Measurements from ENCODE around the gene SLC8A3.
"Not testable (repeated sequence)": the region's sequence is repeated elsewhere in the genome, so short reads cannot be mapped to it uniquely, and the experiment has no call there.

SLC8A3 gene

GRCh38 chr14:70188659-70189455 lies at the start of gene SLC8A3:
TSS of gene SLC8A3 (minus strand) at chr14:70188951. CDS start at chr14:70168422, 20,529 bp downstream.
- DNase-seq (ENCODE audit: low read depth in 2 of 2): no peak

DNA sequence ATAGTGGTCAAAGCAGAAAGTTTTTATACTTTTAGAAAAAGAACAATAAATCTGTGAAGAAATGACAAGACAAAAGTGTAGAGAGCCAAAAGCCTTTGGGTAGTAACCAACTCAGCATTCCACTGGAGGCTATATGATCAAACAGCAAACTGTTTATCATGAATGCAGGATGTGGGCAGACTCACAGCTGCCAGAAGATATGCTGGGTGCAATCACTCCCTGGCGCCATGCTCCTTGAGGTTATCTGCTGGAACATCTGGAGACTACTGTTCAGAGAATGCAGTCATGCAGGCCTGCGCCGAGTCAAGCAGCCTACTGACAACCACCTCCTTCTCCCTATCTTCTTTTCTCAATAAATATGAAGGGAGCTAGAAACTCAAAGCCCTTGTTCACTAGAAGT lies 49.0 kb upstream of the SLC8A3 start:
- DNase-seq (ENCODE audit: low read depth in 2 of 2): no peak

DNA sequence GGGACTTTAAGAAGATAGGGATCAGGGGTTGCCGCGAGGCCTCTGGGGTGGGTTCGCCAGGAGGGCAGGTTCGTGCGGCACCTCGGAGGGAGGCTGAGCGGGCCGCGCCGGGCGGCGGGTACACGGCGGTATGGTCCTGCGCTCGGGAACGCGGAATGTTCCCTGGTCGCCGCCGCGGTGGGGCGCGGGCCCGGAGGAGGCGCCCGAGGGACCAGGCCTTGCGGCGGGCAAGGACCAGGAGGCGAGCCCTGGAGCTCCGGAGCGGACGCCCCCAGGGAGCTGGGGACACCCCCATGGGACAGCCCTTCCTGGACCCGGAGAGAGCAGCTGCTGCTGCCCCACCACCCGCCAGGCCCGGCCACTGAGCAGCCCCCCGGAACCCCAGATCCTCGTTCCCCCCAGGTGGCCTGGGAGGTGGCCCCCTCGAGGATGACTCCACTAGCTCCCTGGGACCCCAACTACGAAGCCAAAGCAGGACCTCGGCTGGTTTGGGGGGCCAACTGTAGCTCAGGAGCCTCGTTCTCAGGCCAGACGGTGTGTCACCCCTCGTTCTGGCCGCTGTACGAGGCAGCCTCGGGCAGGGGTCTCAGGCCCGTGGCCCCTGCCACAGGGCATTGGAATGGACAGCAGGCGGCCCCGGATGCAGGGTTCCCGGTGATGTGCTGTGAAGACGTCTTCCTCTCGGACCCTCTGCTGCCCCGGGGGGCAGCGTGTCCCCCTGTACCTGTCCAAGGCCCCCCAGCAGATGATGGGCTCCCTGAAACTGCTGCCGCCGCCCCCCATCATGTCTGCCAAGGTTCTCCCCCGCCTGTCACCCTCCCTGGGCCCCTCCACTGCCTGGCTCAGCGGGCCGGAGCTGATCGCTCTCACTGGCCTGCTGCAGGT lies 45.6 kb upstream of the SLC8A3 start:
- DNase-seq (ENCODE audit: low read depth in 2 of 2): no peak

DNA sequence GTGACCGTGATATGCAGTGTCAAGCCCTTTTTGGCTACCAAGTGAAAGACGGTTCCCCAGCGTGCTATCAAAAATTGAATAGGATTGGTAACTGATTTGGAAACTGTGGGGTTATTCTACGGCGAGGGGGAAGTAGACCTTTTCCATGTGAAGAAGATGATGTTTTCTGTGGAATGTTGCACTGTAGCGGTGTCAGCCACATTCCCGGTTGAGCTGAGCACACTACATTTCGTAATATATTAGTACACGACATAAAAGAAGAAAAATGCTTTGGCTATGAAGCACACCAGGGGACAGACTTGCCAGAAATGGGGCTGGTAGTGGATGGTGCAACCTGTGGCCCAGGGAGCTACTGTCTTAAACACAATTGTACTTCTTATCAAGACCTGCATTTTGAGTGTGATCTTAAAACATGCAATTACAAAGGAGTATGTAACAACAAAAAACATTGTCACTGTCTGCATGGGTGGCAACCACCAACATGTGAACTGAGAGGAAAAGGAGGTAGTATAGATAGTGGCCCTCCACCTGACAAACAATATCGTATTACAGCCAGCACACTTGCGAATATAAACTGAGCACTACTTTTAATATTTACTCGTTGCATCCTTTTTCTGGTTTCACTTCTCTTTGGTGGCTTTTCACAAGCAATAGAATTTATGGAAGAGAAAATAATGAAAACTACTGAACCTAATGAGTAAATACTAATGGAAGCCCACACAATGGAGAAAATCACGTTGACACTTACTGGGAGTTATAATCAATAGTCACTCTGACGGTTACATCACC lies 43.2 kb upstream of the SLC8A3 start:
- not testable (repeated sequence) for DNase-seq (ENCODE audit: low read depth in 2 of 2)

DNA sequence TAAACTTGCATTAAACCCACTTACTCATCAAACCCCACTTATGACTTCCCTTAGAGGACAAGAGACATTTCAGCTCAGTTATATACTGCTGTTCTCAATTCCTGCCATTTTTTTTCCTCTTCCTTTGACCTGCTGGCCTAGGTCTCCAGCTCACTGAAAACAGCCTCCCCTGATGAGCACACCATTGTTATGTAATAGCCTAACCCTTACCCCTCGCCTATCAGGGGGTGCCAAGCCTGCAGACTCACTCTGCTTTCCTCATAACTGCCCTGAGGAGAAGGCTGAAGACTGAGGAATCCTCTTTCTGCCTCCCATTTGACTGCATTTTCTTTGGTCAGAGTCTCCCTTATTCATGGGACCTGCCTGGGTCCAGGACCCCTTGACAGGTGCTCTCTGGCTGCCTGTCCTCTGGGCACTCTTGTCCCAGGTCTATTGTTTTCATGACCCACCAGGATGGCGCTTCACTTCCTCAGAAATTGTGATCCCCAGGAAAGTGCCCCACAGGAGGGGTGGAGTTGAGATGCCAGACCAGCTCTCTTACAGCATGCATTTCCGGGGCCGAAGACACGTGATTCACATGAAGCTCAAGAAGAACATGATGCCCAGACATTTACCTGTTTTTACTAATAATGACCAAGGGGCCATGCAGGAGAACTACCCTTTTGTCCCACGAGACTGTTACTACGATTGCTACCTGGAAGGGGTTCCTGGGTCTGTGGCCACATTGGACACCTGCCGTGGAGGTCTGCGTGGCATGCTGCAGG lies 41.3 kb upstream of the SLC8A3 start:
- not testable (repeated sequence) for DNase-seq (ENCODE audit: low read depth in 2 of 2)

DNA sequence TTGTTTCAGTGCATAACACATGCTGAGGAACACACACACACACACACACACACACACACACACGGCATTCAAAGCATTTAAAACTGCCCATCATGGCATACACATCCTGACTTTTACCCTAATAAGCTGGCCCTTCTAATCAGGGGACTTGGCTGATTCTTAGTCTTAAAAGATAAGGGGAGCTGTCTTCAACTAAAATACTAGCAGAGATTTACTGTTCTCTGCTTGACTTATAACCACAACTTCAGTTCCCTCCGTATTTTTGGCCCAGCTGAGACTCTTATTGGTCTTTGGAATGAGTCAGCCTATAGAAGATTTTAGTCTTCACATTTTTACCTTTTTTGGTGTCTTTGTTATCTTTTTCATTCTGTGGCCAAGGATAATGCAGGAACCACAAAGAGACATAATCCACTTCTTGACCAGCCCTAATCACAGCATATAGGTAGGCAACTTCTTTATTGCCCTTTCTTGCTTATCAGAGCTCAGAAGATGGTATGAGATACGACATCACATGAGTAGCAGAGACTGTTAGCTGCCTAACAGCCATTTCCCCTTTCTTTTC lies 25.1 kb upstream of the SLC8A3 start:
- DNase-seq (ENCODE audit: low read depth in 2 of 2): no peak

DNA sequence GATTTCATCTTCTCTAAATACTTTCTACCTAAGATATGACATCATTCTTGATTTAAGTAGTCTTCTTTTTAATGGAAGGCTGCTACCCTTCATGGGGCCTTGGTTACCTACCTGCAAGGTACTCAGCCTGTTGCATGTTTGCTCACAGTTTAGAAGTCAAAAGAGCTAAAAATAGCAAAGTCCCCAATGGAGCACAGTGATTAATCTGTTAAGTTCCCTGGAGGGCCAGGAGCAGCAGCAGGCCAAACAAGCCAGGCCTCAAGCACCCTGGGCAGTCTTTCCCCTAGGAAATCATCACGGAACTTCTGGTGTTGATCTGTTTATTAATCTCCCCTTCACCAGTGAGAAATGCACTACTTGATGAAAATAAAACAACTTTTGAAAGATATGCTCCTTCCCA lies 24.0 kb upstream of the SLC8A3 start:
- DNase-seq (ENCODE audit: low read depth in 2 of 2): no peak

GRCh38 chr14:70208380-70208779 lies 19.6 kb upstream of the SLC8A3 start:
- DNase-seq (ENCODE audit: low read depth in 2 of 2): no peak

- DNase-seq (ENCODE audit: low read depth in 2 of 2): no peak
Observed at GRCh38 chr14:70203686-70204085, 14.9 kb upstream of the SLC8A3 start.

GRCh38 chr14:70201994-70202393 lies 13.2 kb upstream of the SLC8A3 start:
- no peak for DNase-seq (ENCODE audit: low read depth in 2 of 2)

- no peak for DNase-seq (ENCODE audit: low read depth in 2 of 2)
Observed at GRCh38 chr14:70193396-70193795, 4.6 kb upstream of the SLC8A3 start.

GRCh38 chr14:70192915-70193314 lies 4.2 kb upstream of the SLC8A3 start:
- DNase-seq (ENCODE audit: low read depth in 2 of 2): no peak

DNA sequence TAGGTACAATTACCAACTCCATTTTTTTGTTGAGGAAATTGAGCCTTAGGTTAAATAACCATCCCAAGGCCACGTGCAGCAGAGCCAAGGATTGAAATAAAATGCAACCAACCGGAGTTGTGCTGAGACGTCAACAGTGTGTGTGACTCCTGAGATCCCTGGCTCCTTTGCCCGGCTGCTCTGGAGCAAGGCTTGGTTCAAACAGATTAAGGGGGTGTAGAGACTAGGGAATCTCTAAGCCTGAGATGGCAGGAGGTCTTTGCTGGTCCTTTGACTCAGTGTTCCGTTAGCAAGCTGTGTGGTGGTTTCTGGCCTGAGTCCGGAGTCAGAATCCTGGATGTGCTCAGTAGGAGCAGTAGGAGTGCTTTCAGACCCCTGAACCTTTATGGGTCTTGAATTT lies 1.4 kb upstream of the SLC8A3 start:
- DNase-seq (ENCODE audit: low read depth in 2 of 2): no peak

DNA sequence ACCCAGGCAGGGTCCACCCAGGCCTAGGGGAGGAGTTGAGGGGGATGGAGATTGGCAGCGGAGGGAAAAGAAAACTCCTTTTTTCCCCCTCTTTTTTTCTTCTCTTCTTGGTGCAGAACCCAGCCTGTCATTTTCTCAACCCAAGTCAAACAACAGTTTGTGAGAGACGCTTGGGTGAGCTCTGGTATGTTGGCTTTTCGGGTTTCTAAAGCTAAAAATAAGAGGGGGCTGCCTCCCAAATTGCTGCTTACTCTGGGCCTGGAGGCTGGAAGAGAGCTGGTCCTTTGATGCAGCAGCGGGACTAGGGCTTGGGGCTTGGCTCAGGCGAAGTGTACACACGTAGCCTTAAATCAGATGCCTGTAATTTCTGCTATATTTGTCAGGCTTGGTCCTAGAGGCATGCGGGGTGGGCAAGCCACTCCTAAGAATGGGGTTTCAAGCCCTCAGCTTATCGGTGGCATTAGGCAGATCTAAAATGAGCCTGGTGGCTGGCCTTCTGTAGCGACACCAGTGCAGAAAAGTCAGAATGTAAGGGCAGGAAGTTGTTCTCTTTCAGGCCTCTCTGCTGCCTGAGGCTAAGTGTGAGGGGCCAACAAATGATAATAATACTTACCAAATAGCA lies 816 bp upstream of the SLC8A3 start:
- DNase-seq (ENCODE audit: low read depth in 2 of 2): no peak

DNA sequence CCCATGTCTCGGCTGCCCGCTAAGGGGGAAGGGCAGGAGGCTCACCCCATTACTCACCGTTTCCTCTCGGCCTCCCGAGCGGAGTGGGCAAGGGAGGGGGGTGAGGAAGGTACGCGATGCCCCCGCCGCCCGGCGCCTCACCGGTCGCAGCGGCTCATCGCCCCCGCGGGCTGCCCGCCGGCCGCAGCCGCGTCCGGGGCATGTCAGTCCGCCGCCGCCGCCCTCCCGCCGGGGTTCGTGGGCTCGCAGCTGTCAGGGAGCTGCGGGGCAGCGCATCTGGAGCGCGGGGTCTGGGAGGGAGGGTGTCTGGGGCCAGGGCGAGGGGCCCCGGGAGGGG lies 461 bp downstream of the SLC8A3 start:
- no peak for DNase-seq (ENCODE audit: low read depth in 2 of 2)

- DNase-seq (ENCODE audit: low read depth in 2 of 2): no peak
Observed at GRCh38 chr14:70186900-70187451, 1.8 kb downstream of the SLC8A3 start.

DNA sequence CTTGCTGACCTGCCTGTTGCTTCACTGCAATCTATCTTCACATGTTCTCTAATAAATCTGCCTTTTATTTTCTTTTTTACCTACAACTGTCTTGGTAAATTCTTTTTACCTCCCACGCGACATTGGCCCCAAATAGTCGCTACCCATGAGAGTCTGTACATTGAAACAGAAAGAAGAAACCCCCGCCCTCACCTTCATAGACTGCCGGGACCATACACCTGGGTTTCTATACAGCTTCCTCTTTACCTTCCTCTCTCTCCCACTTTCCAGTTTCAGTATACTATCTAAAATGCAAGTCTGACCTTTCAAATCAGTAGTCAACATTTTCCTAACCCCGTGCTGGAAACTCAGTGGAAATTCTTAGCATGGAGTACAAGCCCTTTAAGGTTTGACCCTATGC lies 4.8 kb downstream of the SLC8A3 start:
- no peak for DNase-seq (ENCODE audit: low read depth in 2 of 2)

GRCh38 chr14:70181276-70181675 lies 7.5 kb downstream of the SLC8A3 start:
- DNase-seq (ENCODE audit: low read depth in 2 of 2): no peak

- no peak for DNase-seq (ENCODE audit: low read depth in 2 of 2)
Observed at GRCh38 chr14:70180718-70181117, 8.0 kb downstream of the SLC8A3 start.

- no peak for DNase-seq (ENCODE audit: low read depth in 2 of 2)
Observed at GRCh38 chr14:70177081-70177800, 11.5 kb downstream of the SLC8A3 start.
